ENCODE measurements around the gene TPRG1L.

TPRG1L gene

GRCh38 chr1:3646596-3646995 lies 21.8 kb downstream of the TPRG1L start:
- peaks cover 28% of the 10 kb centered on the region for H3K4me1 Mint-ChIP-seq
- H3K9me3 Mint-ChIP-seq: no peaks in the 10 kb centered on the region
- no peak overlapping the region for H3K4me3 Mint-ChIP-seq
- no peak overlapping the region for H3K27ac Mint-ChIP-seq
- CTCF ChIA-PET: no interaction called here
- peaks cover 26% of the 10 kb centered on the region for H3K36me3 Mint-ChIP-seq
- H3K27me3 Mint-ChIP-seq: peaks cover 18% of the 10 kb centered on the region
- DNase-seq: no peak

DNA sequence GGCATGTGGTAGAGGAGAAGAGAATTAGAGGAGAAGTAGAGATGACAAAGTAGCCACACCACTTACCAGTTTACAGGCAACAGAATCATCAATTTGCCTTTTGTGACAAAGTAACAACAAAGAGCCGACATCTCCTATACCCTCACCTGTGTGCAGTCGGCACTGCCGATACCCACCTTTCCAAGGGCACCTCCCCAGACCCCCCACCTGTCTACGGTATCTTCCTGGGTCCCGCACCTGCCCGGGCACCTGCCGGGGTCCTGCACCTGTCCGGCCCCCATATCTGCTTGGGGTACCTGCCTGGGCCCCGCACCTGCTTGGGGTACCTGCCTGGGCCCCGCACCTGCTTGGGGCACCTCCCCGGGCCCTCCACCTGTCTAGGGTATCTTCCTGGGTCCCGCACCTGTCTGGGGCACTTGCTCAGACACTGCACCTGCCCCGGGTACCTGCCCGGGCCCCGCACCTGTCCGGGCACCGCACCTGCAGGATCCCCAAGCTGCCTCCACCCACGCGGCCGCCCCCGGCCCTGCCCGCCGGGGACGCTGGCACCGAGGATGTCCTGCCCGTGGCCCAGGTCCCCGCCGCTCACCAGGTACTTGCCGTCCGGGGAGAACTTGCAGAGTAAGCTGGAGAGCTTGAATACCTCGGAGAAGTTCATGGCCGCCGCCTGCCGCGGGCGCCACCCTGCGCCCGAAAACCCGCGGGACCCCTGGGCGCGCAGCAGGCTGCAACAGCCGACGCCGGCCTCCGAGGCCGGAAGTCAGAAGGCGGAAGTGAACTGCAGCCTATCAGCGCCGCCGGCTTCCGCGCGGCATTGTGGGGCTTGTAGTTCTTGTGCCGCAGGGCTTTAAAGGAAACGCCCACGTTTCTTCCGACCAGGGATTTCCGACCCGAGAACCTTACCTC lies 24.8 kb downstream of the TPRG1L start, which contains the start of gene WRAP73:
WRAP73 (minus strand) TSS at position 762 of the 906 bp plus-strand sequence; CDS start at position 658, 104 bp downstream.
- Mint-ChIP-seq H3K4me1 (peaks cover 28% of the 10 kb centered on the region), H3K9me3 (no peaks in the 10 kb centered on the region), H3K27me3 (peaks cover 46% of the 10 kb centered on the region), H3K27ac (peak within 1 kb of the TSS; percentile 73), H3K36me3 (peaks cover 19% of the 10 kb centered on the region), H3K4me3 (peak within 1 kb of the TSS; percentile 79)
- CTCF ChIA-PET: no interaction called here
- peak; percentile 93 for DNase-seq

GRCh38 chr1:3650248-3651025 lies 25.6 kb downstream of the TPRG1L start:
- no peak overlapping the region for H3K27ac Mint-ChIP-seq
- H3K36me3 Mint-ChIP-seq: peaks cover 14% of the 10 kb centered on the region
- H3K27me3 Mint-ChIP-seq: peaks cover 54% of the 10 kb centered on the region
- peak overlapping the region; percentile 79 for H3K4me3 Mint-ChIP-seq
- DNase-seq: no peak
- H3K9me3 Mint-ChIP-seq: no peaks in the 10 kb centered on the region
- peaks cover 28% of the 10 kb centered on the region for H3K4me1 Mint-ChIP-seq
- CTCF ChIA-PET: no interaction called here

DNA sequence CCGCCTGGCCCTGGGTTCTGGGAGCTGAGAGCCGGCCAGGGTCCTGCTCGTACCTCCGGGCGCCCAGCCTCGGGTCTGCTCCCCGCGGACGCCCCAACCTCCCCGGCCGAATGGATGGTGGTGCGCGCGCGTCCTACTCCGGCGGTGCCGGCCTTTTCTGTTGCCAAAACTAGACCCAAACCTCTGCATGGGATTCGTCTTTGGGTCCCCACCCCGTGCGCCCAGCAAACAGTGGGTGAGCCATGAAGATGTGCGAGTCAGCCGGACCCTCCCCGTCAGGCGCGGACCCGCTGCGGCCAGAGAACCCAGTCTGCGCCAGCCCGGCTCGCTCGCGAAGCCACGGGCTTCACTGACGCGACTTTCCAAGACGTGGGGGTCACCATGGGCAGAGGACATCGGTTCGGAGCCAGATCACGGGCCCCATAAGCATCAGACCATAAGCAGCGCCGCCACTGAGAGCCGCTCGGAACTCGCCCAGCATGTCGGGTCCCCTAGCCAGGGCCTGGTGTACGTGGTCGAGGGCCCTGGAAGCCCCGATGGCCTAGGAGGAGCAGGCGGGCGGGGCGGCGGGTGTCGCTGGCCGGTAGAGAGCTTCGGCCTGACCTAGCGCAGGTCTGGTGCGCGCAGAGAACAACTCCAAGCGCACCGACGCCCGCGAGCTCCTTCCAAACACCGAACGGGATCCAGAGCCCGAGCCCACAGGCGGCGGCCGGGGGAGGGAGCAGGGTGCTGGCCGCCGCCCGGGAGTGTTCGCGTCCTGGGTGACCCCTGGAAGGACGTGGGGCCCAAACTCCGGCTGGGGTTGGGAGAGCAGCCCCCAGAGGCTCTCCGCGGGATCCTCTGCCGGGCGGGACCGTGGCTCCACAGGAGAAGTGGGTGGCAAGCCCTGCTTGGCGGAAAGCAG lies 26.5 kb downstream of the TPRG1L start:
- peaks cover 62% of the 10 kb centered on the region for H3K27me3 Mint-ChIP-seq
- H3K27ac Mint-ChIP-seq: no peak overlapping the region
- peak overlapping the region; percentile 21 for H3K4me3 Mint-ChIP-seq
- CTCF ChIA-PET: no interaction called here
- no peak for DNase-seq
- peaks cover 28% of the 10 kb centered on the region for H3K4me1 Mint-ChIP-seq
- H3K9me3 Mint-ChIP-seq: no peaks in the 10 kb centered on the region
- H3K36me3 Mint-ChIP-seq: peaks cover 8% of the 10 kb centered on the region

- no peak within 1 kb of the TSS for H3K27ac Mint-ChIP-seq
- peaks cover 8% of the 10 kb centered on the region for H3K36me3 Mint-ChIP-seq
- CTCF ChIA-PET: interaction anchor here (0.6 to 0.7 kb wide), 2 partner anchors 22 to 33 kb away, joined by 3 read pairs; no protein-coding TSS in a partner anchor
- peaks cover 28% of the 10 kb centered on the region for H3K4me1 Mint-ChIP-seq
- no peaks in the 10 kb centered on the region for H3K9me3 Mint-ChIP-seq
- H3K4me3 Mint-ChIP-seq: peak within 1 kb of the TSS; percentile 45
- peaks cover 67% of the 10 kb centered on the region for H3K27me3 Mint-ChIP-seq
- peak; percentile 42 for DNase-seq
Measured at GRCh38 chr1:3651930-3652547, 27.2 kb downstream of the TPRG1L start, which contains the start of gene TP73. Gene TP73, plus strand, starts transcription at chr1:3652516. Its CDS starts 29,850 bp downstream, at chr1:3682366.

DNA sequence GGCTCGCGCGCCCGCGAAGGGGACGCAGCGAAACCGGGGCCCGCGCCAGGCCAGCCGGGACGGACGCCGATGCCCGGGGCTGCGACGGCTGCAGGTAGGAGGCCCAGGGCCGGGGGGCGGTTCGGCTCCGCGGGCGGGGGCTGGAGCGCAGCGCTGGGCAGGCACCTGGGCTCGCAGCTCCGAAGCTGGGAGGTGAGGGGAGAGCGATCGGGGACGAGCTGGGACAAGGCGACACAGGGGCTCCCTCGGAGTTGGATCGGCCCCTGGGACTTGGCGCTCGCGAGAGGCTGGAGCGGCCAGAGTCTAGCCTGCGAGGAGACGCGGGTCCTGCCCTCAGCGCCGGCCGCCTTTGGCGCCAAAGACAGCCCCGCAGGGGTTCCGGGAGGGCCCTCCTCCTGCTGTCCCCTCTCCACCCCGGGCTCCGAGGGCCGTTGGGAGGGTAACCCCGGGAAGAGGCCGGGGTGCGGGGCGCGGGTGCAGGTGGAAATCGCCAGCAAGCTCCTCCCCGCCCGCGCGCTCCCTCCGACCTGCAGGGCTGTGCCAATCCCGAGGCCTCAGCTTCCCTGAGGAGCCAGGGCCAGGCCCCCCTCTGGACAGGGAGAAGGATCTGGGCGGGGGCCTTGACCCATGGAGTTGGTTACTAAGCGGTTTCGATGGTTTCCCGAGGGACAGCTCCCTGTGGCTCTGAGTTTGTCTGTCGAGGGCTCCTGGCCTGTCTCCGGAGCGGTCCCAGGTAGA lies 27.9 kb downstream of the TPRG1L start:
- Mint-ChIP-seq H3K36me3 (peaks cover 8% of the 10 kb centered on the region), H3K4me3 (peak overlapping the region; percentile 45), H3K27ac (no peak overlapping the region), H3K4me1 (peaks cover 25% of the 10 kb centered on the region), H3K9me3 (no peaks in the 10 kb centered on the region), H3K27me3 (peaks cover 74% of the 10 kb centered on the region)
- CTCF ChIA-PET: interaction anchor here (0.6 to 0.7 kb wide), 2 partner anchors 23 to 34 kb away, joined by 3 read pairs; no protein-coding TSS in a partner anchor
- DNase-seq: no peak

GRCh38 chr1:3653286-3653618 lies 28.4 kb downstream of the TPRG1L start:
- Mint-ChIP-seq H3K9me3 (no peaks in the 10 kb centered on the region), H3K27me3 (peaks cover 80% of the 10 kb centered on the region), H3K4me1 (peaks cover 19% of the 10 kb centered on the region), H3K36me3 (peaks cover 2% of the 10 kb centered on the region), H3K27ac (no peak overlapping the region), H3K4me3 (peak overlapping the region; percentile 27)
- CTCF ChIA-PET: no interaction called here
- no peak for DNase-seq

- CTCF ChIA-PET: interaction anchor here (1.3 kb wide), 1 partner anchor 90 kb away, joined by 3 read pairs; no protein-coding TSS in a partner anchor
- no peaks in the 10 kb centered on the region for H3K9me3 Mint-ChIP-seq
- H3K36me3 Mint-ChIP-seq: no peaks in the 10 kb centered on the region
- DNase-seq: no peak
- no peak overlapping the region for H3K27ac Mint-ChIP-seq
- H3K27me3 Mint-ChIP-seq: peaks cover 88% of the 10 kb centered on the region
- no peak overlapping the region for H3K4me3 Mint-ChIP-seq
- peaks cover 9% of the 10 kb centered on the region for H3K4me1 Mint-ChIP-seq
Measured at GRCh38 chr1:3654549-3655281, 29.9 kb downstream of the TPRG1L start.

- Mint-ChIP-seq H3K4me3 (no peak overlapping the region), H3K36me3 (no peaks in the 10 kb centered on the region), H3K27ac (no peak overlapping the region), H3K4me1 (no peaks in the 10 kb centered on the region), H3K27me3 (peaks cover 73% of the 10 kb centered on the region), H3K9me3 (no peaks in the 10 kb centered on the region)
- CTCF ChIA-PET: no interaction called here
- no peak for DNase-seq
Measured at GRCh38 chr1:3656450-3657095, 31.8 kb downstream of the TPRG1L start.

DNA sequence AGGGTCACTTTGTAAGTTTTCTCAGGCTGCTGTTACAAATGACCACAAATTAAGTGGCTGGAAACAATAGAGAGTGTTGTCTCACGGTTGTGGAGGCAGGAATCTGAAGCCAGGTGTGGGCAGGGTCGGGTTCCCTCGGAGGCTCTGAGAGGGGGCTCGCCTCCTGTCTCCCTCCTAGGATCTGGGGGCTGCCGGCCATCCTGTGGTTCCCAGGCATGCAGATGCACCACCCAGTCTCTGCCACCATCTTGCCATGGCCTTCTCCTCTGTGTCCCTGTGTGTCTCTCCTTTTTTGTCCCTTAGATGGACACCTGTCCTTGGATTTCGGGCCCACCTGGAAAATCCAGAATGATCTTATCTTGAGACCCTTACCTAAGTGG lies 32.3 kb downstream of the TPRG1L start:
- H3K27me3 Mint-ChIP-seq: peaks cover 71% of the 10 kb centered on the region
- H3K9me3 Mint-ChIP-seq: no peaks in the 10 kb centered on the region
- no peak overlapping the region for H3K27ac Mint-ChIP-seq
- H3K4me1 Mint-ChIP-seq: no peaks in the 10 kb centered on the region
- H3K36me3 Mint-ChIP-seq: no peaks in the 10 kb centered on the region
- CTCF ChIA-PET: no interaction called here
- DNase-seq: no peak
- no peak overlapping the region for H3K4me3 Mint-ChIP-seq

GRCh38 chr1:3657578-3658230 lies 32.9 kb downstream of the TPRG1L start:
- no peak overlapping the region for H3K27ac Mint-ChIP-seq
- H3K4me1 Mint-ChIP-seq: no peaks in the 10 kb centered on the region
- no peak overlapping the region for H3K4me3 Mint-ChIP-seq
- CTCF ChIA-PET: no interaction called here
- peaks cover 73% of the 10 kb centered on the region for H3K27me3 Mint-ChIP-seq
- no peaks in the 10 kb centered on the region for H3K36me3 Mint-ChIP-seq
- no peaks in the 10 kb centered on the region for H3K9me3 Mint-ChIP-seq
- DNase-seq: no peak

- H3K27ac Mint-ChIP-seq: no peak overlapping the region
- H3K4me1 Mint-ChIP-seq: no peaks in the 10 kb centered on the region
- no peaks in the 10 kb centered on the region for H3K9me3 Mint-ChIP-seq
- H3K4me3 Mint-ChIP-seq: no peak overlapping the region
- H3K36me3 Mint-ChIP-seq: no peaks in the 10 kb centered on the region
- H3K27me3 Mint-ChIP-seq: peaks cover 73% of the 10 kb centered on the region
- CTCF ChIA-PET: no interaction called here
- no peak for DNase-seq
Measured at GRCh38 chr1:3658231-3658615, 33.4 kb downstream of the TPRG1L start.

Measured in activated naive CD4-positive, alpha-beta T cell treated with anti-CD3 and anti-CD28 coated beads, Interleukin-2, amount 10 ng/mL, durations not matched to agents 7 days and 5 days (primary cell).